HG02571 (cell line): Measurements from ENCODE around the gene DAZAP1.

Experiments
- ATAC-seq: cut with Tn5 transposase; IDR thresholded peaks from one replicate; pipeline ENCODE4 v1.9.1; 2021; ENCODE audit warnings: mild to moderate bottlenecking, moderate library complexity; ENCODE audit not compliant: unreplicated experiment

Gene DAZAP1

DNA sequence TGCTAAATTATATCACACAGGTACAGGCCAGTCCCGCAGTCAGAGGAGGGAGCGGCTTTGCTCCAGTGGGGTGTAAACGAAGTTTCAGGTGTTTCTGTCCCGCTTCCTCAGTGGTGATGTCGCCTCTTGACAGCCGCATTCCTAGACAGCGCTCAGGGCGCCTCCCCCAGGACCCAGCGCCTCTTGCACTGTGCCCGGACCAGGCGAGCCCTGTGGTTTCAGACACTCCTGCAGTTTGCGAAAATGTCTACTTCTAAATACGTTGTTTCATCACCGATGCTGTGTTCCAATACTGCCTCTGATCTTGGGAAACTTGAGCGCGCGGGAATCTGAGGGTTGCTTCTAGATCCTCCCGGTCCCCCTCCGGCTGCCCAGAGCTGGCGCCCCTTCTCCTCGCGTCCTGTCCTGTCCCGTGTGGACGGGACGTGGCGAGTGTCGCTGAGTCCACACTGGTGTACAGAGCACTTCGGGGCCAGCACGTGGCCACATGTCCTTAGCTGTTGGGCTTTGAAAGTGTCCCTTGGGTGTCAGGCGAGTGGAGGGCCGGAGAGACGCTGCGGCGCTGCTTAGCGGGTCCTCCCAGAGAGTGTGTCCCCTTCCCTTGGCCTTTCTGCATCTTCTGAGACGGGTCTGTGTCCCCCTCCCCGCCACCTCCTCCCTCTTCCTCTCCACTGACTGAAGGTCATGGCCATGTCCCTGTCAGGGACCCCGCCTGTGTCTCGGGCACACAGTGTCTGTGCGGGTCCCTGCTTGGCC is 16.2 kb downstream of the DAZAP1 start:
- ATAC-seq = no peak

GRCh38 chr19:1424192-1424955 is 17.0 kb downstream of the DAZAP1 start:
- no peak for ATAC-seq

GRCh38 chr19:1425102-1425837 is 17.9 kb downstream of the DAZAP1 start:
- no peak for ATAC-seq

DNA sequence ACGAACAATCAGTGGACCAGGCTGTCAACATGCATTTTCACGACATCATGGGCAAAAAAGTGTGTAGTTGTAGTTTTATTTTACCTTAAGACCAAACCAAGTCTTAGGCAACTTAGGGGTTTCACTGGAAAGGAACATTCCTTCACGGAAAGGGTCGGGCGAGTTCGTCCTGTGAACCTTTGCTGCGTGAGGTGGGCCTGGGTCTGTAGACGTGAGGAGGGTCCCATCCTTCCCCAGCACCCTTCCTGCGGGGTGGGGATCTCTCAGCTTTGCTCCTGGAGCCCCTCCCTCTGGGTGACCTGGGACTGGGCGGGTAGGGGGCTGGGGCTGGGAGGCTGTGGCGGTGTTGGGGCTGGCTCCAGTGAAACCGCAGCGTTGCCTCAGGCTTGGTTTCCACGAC is 18.5 kb downstream of the DAZAP1 start:
- no peak for ATAC-seq

- ATAC-seq = no peak
Observed at GRCh38 chr19:1426736-1427135, 19.4 kb downstream of the DAZAP1 start.

GRCh38 chr19:1427221-1427920 is 20.0 kb downstream of the DAZAP1 start:
- no peak for ATAC-seq

GRCh38 chr19:1428738-1429391 is 21.5 kb downstream of the DAZAP1 start:
- ATAC-seq = no peak

- ATAC-seq = no peak
Observed at GRCh38 chr19:1429750-1430149, 22.4 kb downstream of the DAZAP1 start.

GRCh38 chr19:1430246-1430645 is 22.9 kb downstream of the DAZAP1 start:
- ATAC-seq = no peak

DNA sequence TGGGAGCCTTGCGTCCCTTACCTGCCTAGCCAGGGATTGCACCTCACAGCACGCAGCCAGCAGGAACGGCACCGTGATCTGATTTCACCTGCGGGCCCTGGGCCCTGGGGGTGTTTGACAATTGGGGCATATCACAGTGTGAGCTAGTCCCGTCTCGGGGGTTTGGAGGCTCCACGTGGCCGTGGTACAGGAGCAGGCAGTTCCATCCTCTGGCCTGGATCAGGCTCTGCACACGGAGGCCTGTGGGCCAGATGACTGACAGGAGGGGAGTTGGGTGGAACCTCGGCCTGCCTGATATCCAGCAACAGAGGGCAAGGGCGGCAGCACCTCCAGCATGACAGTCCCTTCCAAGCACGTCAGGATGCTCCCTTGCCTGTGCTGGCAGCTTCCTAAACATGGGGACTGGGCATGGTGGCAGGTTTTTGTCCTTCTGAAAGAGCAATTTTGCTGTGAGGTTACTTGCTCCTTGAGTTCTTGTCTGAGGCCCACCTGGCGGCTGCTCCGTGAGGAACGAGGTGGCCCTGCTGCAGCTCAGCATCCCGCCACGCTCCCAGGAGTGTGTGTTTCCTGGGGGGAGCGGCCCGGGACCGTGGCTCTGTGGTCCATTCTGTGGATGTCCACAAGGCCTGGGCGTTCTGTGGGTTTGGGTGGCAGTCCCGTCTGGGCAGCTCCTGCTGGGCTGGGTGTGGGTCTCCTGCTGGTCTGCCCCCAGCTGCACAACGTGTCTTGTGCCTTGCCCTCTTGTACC is 24.5 kb downstream of the DAZAP1 start:
- ATAC-seq = no peak

DNA sequence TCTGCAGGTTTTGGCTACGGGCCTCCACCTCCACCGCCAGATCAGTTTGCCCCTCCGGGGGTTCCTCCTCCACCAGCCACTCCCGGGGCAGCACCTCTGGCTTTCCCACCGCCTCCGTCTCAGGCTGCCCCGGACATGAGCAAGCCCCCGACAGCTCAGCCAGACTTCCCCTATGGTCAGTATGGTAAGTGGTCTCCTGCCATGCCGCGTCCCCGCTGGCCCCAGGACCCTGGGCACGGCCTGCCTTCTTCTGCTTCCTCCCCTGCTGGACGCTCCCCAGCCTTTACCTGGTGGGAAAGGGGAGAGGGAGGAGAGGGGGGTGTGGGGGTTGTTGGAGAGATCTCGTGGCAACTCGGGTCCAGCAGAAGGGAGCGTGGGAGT is 25.1 kb downstream of the DAZAP1 start:
- ATAC-seq = no peak

DNA sequence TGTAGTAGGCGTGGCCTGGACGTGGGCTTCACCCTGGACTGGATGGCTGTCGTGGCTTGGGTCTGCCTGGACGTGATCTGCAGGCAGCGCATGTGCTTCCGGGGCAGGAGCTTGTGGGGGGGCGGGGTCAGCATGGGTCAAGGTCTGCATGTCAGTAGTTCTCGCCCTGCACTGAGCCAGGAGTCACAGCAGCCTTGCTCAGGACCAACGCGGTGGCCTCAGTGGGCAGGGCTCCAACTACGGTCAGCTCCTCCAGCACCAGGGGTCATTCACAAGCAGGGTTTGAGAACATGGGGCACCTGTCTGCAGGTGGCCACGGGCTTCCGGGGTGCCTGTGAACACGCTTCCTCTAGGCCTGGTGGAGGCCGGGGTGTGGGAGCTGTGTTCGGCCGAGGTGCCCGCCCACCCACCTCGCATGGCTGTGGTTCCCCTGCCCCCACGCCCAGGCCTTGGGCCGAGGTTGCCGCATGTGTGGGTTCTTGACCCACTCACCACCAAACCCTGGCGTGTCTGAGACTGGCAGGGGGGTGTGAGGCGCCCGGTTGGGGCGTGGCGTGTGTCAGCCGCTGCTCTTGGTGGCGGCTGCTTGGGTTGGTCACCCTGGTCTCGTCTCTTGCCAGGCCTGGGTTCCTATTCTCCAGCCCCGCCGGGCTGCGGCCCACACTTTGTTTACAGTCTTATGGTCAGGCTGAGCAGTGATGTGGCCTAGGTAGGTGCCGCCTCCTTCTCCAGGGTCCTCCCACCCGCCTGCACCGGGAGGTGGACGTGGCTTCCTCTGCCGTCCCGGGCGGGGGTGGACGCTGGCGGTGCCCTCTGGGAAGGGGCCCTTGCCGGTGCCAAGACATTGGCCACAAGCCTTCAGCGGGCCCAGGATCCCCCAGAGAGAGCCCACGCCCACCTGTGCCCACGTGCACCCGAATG is 26.0 kb downstream of the DAZAP1 start:
- ATAC-seq = no peak

GRCh38 chr19:1434040-1434366 is 26.6 kb downstream of the DAZAP1 start:
- no peak for ATAC-seq

GRCh38 chr19:1434577-1435060 is 27.2 kb downstream of the DAZAP1 start:
- no peak for ATAC-seq

DNA sequence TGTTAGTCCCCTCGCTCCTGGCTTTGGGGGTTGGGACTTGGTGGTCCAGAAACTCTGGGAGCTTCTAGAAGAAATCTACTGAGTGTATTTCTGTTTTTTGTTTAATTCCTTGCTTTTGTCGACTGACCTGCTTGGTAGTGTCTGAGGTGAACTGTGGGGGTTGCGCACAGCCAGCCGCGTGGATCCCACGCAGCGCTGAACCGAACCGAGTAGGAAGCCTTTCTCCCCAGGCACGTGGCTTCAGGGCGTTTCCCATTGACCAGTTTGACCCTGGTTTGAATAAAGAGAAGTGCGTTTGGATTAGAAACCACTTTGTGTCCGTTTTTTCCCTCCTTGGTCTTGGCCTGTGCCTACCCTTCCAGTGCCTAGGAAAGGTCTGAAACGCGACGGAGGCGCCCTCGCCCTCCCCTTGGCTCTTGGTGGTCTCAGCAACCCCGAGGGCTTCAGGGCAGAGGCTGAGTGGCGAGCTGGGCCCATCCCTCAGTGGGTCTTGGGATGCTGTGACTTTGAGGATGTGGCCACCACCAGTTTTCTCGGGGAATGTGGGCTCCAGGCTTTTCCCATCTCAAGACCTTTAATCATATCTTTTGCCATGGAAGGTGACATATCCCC is 28.1 kb downstream of the DAZAP1 start:
- ATAC-seq = no peak

DNA sequence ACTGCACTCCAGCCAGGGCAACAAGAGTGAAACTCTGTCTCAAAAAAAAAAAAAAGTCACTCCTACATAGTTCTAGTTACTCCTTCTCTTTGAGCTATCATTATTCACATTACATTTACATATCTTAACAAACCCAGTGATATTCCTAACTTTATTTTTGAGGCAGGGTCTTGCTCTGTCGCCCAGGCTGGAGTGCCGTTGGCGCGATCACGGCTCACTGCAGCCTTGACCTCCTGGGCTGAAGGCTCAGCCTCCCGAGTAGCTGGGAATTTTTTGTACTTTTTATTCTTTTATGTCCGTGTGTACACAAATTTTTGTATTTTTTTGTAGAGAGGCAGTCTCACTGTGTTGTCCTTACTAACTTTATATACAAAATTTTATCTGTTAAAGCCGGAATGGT is 30.2 kb downstream of the DAZAP1 start:
- no peak for ATAC-seq

DNA sequence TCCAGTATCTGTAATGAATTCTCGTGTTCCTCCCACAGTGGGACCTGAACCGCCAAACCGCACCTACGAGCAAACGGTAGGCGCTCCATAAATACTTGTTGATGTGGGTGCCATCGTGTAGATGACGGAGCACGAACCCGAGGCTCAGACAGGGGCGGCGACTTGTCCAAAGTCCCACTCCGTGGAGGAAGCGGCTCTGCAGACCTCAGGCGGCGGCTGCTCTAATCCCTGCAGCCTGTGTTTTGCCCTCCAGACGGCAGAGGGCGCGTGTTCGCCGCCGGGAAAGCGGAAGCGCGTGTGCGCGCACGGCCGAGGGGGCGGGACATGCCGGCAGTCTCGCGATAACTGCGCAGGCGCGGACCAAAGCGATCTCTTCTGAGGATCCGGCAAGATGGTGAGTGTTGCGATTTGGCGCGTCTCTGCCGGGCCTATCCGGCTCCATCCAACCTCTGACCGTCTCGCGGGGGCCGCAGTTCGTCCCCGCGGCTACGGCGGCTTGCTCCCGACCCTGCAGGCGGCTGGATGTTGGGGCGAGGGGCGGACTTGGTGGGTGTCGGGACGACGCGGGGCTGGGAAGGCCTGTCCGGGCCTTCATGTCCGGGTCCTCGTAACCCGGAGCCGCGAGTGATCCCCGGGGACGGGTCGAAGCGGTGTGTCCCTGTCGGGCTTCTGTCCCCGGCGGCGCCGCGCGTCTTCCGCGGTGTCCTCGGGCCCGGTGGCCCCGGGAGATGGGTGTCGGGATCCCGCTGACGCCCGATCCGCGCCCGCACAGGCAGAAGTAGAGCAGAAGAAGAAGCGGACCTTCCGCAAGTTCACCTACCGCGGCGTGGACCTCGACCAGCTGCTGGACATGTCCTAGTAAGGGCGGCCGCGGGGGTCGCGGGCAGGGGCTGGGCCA is 30.9 kb downstream of the DAZAP1 start, which contains the start of gene RPS15:
RPS15 (plus strand) TSS at position 362 of the 898 bp plus-strand sequence; CDS start at position 392, 30 bp downstream.
- peak; percentile 74 for ATAC-seq
